ENCODE measurements around the gene BMP8B.
A peak's percentile ranks its signal among the peaks of the same experiment; 100 is the strongest.

BMP8B gene

GRCh38 chr1:39755965-39756659, 32.6 kb downstream of the BMP8B start:
- DNase-seq, result no peak

- DNase-seq, result no peak
Observed at GRCh38 chr1:39754906-39755504, 33.7 kb downstream of the BMP8B start.

- no peak for DNase-seq
Observed at GRCh38 chr1:39754026-39754570, 34.6 kb downstream of the BMP8B start.

DNA sequence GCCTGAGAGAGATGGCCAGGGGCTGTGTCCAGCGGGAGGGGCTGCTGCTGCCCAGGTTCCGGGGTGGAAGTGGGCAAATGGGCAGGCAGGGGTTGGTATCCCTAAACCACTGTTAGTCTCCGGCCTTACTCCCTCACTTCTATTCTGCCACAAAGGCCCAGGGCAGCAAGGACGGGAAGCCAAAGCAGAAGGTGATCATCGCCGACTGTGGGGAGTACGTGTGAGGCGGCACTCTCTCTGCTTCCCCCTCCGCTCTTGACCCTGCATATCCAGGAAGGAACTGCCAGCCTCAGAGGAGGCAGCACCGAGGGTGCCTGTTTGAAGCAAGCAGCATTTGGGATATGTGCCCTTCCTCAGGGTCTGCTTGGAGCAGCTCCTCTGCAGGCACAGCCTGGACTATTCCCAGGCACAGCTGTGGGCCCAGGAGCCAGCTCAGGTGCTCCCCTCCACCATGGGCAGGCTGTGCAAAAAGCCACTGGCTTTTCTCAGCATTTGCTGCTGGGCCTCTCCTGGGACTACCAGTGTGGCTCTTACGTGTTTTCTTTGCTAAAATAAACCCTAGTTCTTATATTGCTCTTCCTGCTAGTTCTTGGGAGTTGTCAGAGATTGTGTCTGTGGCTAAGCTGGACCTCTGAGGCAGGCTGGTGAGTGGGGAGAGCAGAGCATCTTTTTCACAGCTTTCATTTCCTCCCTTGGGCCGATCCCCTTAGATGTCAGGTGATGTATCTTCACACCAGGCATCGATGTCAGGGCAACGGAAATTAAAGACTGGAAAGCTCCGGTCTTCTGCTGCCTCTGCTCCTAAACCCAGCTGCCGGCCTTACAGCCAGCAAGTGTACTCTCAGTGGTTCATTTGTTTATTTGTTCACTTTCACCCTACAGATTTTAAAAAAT, 35.3 kb downstream of the BMP8B start:
- DNase-seq, result no peak

GRCh38 chr1:39752703-39753102, 36.0 kb downstream of the BMP8B start:
- no peak for DNase-seq

DNA sequence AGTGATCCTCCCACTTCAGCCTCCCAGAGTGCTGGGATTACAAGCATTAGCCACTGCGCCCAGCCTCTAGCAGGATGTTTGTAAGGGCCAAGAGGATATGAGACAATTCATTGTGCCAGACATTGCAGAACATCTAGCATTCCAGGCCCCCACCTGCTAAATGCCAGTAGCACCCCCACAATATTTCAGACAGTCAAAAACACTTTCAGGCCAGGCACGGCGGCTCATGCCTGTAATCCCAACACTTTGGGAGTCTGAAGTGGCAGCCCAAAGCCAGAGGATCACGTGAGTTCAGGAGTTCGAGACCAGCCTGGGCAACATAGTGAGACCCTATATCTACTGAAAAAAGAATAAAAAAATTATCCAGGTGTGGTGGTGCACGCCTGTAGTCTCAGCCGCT, 37.1 kb downstream of the BMP8B start:
- DNase-seq, result no peak

DNA sequence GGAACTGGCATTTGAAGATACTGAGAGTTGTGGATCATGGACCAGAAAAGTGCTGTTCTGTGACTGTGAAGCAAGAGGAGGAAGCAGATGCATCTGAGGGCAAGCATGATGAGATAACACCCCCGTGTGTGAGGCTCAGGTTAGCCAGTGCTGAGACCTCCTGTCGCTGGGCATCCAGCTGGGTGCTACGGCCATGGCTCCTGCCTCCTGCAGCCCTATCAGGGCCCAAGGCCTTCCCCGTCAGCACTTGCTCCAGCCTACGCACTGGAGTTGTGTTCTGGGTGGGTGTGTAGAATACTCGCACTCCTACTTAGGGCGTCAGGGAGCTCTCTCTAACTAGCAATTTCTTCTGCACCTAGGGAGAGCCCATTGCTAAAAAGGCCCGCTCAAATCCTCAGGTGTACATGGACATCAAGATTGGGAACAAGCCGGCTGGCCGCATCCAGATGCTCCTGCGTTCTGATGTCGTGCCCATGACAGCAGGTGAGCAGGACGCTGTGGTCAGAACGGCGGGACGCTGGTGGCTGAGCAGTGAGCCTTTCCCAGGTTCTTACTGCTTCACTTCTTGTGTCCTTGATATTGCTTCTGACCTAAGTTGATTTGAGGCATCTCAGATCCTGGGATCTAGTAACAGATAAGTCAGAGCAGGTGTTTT, 43.5 kb downstream of the BMP8B start:
- no peak for DNase-seq

GRCh38 chr1:39738622-39739366, 49.9 kb downstream of the BMP8B start, which contains the start of gene PPIE:
TSS of gene PPIE (plus strand) at chr1:39738882. CDS start at chr1:39738901, 19 bp downstream.
- DNase-seq, result peak; percentile 95

GRCh38 chr1:39737546-39738169, 51.0 kb downstream of the BMP8B start:
- no peak for DNase-seq

DNA sequence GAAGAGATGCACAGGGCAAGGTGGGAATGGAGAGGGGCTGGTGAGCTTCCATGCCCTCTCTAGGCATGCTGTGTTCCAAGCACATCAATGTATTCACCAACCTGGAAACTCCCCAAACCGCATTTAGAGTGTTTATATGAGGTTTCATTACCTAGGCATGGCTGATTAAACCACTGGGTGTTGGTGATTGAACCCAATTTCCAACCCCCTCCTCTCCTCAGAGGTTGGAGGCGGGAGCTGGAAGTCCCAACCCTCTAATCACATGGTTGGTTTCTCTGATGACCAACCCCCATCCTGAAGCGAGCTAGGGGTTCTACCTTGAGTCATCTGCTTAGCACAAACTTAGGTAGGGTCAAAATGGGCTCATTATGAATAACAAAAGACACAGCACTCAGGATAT, 52.9 kb downstream of the BMP8B start:
- DNase-seq, result no peak

DNA sequence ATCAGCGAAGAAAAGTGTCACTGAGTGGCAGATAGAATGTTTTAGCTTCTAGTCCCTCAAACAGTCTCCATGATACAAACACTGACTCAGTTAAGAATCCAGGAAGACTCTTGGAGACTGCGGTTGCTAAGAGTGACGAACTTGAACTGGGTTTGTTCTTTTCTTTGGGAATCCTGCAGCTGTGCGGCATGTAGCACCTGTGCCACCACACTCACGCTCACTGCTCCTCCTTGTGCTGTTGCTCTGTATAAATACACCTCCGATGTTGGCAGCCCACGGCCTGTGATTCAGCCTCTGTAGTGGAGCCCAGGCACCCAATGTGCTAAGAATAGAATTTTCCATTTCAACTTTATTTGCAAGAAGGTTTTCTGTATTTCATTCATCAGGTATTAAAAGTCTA, 55.5 kb downstream of the BMP8B start:
- no peak for DNase-seq

DNA sequence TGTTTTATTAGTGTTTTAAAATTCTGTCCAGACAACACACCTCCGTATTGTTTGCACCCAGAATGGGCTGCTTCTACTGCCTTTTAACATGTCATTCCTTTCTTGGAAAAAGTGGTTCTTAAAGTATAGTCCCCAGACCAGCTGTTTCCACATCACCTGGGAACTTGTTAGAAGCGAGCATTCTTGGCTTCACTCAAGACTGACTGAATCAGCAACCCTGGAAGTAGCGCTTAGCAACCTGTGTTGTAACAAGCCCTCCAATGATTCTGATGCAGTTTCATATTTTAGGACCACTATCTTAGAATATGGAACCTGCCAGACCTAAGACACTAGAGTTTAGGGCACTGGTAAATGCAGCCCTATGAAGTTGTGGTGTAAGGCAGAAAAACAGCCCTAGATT, 55.9 kb downstream of the BMP8B start:
- DNase-seq, result no peak

- no peak for DNase-seq
Observed at GRCh38 chr1:39729842-39730241, 58.8 kb downstream of the BMP8B start.

GRCh38 chr1:39729030-39729429, 59.6 kb downstream of the BMP8B start:
- no peak for DNase-seq

- no peak for DNase-seq
Observed at GRCh38 chr1:39727932-39728317, 60.7 kb downstream of the BMP8B start.

DNA sequence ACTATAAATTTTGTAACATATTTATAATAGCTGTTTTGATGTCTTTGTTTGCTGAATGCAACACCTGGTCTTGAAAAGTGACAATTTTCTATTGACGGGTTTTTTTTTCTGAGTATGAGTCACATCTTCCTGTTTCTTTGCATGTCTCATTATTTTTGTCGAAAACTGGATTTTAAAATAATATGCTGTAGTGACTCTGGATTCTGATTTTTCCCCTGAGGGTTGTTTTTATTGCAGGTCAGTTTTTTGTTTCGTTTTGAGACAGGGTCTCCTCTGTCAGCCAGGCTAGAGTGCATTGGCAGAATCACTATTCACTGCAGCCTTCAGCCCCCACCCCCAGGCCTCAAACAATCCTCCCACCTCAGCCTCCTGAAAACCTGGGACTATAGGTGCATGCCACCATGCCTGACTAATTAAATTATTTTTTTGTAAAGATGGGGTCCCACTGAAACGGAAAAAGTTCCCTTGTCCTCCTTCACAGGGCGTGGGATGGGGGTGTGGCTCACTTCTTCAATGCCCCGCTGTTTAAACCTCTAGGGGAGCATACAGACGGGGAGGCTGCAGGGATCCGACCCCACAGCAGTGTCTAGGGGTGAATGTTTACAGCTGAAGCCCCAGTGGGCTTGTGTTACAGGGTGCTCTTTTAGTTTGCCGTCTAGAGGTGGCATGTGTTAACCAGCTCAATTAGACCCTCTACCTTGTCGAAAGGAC, 61.3 kb downstream of the BMP8B start:
- no peak for DNase-seq

- no peak for DNase-seq
Observed at GRCh38 chr1:39726600-39726999, 62.1 kb downstream of the BMP8B start.

DNA sequence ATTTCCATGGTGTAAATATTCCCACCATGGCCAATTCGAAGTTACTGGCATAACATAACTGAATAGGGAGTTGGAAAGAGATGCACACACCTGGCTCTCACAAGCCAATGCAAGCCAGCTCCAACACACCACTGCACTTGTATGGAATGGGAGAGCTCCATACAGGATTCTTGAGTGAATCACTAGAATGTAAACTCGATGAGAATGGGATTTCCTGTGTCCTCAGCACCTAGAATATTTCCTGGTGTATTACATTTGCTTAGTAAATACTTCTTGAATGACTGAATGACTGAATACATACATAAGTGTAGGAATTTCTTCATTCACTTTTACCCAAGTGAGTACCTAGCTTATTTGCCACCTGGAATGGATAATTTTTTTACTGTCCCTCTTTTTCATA, 66.2 kb downstream of the BMP8B start:
- DNase-seq, result no peak

- DNase-seq, result no peak
Observed at GRCh38 chr1:39721664-39722063, 67.0 kb downstream of the BMP8B start.

DNA sequence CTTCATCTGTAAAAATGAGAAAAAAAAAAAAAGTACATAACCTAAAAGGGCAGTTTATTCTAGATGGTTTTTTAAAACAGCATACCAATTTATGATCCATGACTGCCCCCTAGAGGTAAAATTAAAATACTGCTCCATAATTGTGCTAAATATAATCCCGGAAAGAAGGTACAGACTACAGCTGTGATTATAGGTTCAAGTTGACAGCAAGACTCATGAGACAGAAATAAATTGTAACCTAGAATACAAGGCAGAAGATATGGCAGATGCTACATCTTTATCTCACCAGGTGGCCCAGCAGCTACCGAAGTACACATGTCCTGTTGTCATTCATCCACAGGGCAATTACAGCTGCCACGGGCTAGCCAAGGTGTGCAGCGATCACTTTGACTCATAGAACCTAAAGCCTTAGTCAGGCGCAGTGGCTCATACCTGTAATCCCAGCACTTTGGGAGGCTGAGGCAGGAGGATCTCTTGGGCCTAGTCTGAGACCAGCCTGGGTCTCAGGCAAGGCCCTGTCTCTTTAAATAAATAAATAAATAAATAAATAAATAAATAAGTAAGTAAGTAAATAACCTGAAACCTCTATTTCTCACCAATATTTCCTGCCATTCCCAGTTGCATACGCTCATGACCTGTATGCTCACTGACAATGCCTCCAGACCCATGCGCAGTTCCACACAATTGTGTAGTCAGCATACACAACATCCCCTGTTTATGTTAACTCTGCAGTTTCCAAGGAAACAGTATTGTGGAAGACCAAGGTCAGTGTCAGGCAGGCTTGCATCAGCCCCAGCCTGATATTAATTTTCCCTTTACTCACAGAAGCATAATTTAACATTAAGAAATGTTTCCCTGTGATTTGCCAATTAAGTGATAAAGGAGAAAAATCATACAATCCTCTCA, 68.3 kb downstream of the BMP8B start:
- peak; percentile 80 for DNase-seq
